H54 (cell line): ENCODE measurements around the gene LEKR1.
A peak's percentile ranks its signal among the peaks of the same experiment; 100 is the strongest.
"Not testable (repeated sequence)": the region's sequence is repeated elsewhere in the genome, so short reads cannot be mapped to it uniquely, and the experiment has no call there.

ENCODE experiments used
- DNase-seq: peaks from one replicate; pipeline ENCODE4 v3.0.0; 2011; ENCODE audit warnings: low spot score, mixed read lengths; ENCODE audit not compliant: insufficient read length
- FAIRE-seq: peaks from 3 replicates; lab custom pipeline; 2011; peaks lifted over from hg19 to GRCh38; lab: Jason Lieb, UNC
- POLR2A ChIP-seq: IDR thresholded peaks from 2 replicates; pipeline ENCODE4 v1.6.1; 2011; ENCODE audit warnings: low read depth, mild to moderate bottlenecking, low read length

The LEKR1 gene

DNA sequence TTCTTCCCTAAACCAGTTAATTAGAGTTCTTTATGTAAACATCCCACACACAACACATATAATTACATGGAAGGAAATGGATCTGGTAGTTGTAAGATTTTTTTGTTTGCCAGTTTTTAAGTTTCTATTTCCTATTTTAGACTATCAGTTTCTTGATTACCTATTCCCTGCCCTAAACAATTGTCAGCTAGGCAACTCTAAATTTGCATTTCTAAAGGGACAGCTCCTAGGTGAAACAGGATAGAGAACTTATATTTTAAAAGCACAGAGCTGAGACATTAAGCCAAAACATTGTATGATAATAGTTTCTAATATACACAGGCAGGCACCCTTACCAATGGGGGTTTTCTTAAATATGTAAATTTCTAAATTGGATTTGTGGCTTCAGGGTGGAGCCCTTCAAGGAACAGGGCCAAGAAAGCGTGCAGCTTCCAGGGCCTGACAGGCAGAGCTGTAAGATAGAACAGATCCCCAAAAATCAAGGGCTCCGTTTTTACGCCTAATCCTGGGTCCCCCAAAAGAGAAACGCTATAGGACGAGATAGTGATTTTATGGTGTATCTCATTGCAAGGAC is 8.9 kb downstream of the LEKR1 start:
- DNase-seq = no peak
- no peak for TF ChIP-seq POLR2A
- no peak for FAIRE-seq

DNA sequence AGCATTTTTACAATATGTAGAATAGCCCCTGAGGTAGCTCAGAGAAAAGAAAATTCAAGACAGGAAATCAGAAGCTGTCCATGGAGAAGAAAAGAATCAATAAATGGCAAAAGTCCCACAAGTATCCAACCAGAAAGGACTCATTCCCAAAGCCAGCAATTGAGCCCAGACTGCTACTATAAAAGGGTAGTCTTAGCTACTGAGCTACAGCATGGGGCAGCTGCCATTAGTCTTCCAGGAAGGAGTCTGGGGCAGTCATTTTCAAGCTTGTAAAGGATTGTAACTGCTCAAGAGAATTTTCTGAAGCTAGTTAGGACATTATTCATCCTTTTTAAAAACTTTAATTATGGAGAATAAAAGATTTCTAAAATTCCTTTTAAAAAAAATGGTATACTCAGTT is 10.5 kb downstream of the LEKR1 start:
- FAIRE-seq (no peak), DNase-seq (no peak)
- TF ChIP-seq POLR2A = no peak

DNA sequence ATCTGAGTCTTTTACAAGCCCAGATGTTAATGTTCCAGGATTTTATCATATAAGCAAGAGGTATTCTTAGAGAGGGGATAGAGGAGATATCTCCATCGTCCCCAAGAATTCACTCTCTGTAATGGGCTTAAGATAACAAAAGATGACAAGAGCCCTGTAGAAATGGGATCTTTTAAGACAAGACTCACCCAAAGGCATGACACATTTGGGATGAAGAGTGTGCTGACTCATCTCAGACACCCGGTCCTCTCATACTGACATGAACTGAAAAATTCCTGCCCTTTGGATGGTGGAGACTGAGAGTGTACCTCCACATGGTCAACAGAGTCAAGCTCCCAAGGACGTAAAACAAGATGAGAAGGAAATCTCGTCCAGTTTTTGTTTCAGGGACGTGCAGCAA is 11.0 kb downstream of the LEKR1 start:
- DNase-seq (no peak), FAIRE-seq (peak; percentile 94)
- TF ChIP-seq POLR2A = no peak

DNA sequence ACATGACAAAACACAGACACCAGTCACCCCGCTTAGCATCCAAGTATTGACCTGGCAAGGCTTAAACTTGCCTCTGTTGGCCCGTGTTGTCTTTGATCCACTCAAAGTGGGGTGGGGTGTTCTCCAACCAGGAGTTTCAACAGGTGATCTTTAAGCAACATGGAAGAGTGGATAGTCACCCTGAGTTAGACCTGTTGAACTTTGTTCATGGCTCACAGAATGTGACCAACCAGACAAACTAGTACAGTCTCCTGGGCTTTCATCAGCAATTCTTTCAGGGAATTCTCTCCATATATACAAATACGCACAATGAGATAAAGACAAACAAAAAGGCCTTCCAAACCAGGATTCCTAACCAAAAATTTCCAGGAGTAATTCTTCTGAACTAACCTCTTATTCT is 11.9 kb downstream of the LEKR1 start:
- TF ChIP-seq POLR2A = no peak
- FAIRE-seq (no peak), DNase-seq (no peak)

DNA sequence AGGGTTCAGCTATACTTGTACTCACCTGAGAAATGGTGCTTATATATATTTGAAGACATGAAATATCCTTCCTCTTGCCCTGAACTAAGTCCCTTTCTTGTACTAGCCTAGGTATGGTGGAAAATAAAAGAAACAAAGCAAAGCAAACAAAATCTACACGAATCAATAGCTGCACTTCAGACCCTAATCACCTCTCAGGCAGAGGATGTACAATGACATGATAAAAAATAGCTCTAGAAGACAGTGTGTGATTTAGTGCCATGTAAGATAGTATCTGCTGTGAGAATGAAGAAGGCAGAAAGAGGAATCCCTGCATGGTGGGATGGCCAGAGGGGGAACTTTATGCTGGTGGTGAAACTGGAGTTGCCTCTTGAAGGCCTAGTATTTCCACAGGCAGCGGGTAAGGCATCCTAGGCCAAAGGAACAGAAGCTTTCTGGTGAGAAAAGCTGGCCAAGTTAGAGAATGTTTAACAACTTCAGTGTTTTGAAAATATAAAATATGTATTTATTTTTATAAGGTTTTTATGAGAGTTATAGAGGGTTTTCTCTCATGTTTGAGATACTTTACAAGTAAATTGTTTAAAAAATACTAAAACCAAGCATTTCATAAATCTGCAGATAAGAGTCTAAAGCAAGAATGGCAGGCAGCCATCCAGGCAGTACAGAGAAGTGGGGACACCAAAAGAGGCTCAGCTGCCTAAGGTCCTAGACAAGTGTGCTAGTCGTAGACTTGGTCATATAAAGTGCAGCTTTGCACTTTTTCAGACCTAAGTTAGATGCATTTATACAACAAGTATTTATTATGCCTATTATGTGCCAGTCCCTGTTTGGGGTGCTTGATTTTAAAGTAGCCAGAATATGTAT is 14.9 kb downstream of the LEKR1 start:
- no peak for FAIRE-seq
- no peak for TF ChIP-seq POLR2A
- DNase-seq = no peak

DNA sequence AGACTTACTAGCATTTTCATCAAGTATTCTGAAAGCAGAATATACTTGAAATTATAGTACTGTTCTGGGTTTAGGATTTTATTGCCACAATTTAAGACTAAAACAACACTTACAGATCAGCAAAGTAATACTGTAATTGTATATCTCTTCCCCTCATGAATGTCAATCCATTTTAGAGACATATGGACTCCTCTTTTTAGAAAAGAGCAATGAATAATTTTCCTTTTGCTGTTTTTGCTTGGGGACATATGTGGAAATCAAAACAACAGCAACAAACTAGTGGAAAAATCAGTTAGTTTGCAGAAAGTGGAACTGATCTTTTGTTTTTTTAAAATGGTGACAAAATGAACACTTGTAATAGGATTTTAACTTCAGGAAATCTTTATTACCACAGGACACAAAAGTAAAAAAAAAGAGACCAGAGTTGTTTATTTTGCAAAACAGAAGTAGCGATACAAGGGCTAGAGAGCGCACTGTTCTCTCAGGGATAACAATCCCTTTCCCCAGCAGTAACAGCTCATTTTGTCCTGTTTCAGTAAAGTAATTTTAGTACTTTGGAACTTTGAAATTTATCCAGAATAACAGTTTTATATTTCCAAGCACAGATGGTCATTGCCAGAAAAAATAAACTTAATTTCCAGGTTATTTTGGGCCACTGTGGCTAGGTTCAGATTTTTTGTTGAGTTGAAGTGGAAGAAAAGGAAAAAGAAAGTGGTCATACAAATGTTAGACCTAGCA is 17.1 kb downstream of the LEKR1 start:
- no peak for TF ChIP-seq POLR2A
- DNase-seq (no peak), FAIRE-seq (no peak)

DNA sequence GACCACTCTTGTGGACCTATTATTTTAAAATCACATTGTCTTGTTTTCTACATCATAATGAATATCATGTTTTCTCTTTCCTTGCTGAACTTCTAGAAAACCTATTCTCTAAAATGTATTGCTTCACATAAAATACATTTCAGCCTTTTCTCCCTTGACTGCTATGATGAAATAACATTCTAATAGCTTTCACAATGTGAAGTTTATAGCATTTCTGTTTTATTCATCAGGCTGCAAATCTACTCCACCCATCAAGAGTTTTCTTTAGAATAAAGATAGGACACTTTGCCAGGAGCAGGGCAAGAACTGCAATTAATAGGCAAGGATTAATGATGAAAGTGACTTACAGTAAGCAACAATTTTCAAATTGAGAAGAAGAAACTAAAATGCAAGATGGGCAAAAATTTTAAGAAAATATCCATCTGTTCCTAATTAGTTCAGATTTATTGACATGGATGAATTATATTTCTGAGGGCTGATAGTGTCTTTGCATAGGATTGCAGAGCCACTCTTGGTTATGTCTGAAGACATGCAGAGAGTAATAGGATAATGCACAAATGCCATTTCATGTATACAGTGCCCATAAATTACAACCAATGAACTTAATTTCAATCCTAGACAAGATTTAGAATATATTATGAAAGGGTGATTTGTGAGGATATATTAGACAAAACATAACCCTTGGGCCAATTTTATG is 21.7 kb downstream of the LEKR1 start:
- DNase-seq (no peak), FAIRE-seq (no peak)
- no peak for TF ChIP-seq POLR2A

DNA sequence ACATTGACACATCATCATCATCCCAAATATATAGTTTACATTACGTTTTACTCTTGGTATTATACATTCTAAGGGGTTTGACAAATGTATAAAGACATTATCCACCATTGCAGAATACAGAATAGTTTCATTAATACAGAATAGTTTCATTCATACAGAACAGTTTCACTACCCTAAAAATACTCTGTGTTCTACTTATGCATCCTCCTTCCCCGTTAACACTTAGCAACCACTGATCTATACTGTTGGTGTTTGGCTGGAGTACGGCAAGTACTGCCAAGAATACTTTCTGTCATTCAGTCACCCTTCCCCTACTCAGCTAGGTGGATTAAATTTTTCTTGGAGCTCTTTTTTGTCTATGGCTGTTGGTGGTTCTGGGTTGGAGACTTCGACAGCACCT is 33.4 kb downstream of the LEKR1 start:
- no peak for DNase-seq
- FAIRE-seq = peak; percentile 6

DNA sequence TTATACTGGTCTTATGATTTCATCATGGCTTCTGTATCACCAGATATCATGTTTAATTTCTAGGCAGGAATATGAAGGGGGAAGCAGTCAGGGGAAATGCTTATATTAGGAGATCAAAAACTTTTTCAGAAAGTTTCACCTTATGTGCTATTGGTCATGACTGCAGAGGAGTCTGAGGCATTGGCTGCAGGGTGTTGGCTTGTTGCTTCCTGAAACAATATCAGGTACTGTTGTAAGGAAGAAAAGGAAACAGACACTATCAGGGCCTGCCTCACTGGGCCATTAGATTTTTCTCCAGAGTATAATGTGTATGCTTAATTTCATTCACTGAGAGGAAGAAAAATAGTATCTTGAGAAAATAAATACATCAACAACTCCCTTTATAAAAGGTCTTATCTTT is 34.7 kb downstream of the LEKR1 start:
- FAIRE-seq = no peak
- TF ChIP-seq POLR2A = no peak
- no peak for DNase-seq

More for the DNA sequence above, 33.4 kb downstream of the LEKR1 start:
- no peak for TF ChIP-seq POLR2A

DNA sequence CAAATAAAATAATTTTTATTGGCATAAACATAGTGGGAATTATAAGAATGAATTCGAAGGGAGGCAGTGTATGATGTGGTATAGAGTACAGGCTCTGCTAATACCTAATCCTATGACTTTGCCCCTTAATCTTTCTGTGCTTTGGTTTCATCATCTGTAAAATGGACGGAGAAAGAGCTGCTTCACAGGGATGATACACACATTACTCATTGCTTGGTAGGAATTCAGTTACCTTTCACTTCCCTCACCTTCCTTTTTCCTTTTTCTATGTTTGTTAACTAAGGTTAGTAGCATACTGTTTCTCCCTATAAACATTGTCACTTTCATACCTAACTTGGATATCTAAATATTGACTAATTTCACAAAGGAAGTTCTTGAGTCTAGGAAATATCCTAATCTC is 36.2 kb downstream of the LEKR1 start:
- no peak for TF ChIP-seq POLR2A
- no peak for DNase-seq
- FAIRE-seq = no peak

DNA sequence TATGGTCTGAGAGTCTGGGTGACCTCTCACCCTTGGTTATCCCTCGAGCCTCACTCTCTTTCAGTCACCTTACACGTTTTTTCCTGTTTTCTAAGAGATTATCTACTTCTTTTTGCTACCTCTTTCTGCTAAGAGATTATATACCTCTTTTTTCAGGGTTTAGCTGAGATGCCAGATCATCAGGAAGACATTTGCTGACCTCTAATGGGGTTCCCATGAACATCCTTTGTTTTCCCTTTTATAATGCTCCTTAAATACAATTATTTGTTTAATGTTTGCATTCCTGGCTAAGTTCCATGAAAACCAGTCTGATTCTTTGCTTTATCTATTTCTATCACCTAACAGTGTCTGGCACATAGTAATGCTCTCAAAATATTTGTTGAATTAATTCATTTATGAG is 39.6 kb downstream of the LEKR1 start:
- DNase-seq (no peak), FAIRE-seq (no peak)

DNA sequence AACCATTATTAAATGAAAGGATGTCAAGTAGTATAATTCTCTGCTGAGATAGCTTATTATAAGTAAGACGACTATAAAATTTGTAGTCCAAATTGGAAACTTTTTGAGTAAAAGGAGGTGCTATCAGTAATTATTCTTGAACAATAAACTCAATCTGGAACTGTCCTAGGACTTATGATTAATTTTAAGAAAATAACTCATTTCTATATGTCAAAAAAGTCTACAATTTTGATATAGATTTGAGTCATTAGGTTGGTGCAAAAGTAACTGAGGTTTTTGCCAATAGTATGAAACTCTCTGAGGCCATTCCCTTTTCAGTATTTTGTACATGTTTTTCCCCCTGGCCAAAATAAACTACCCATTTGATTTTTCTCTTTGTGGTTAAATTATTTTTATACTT is 41.0 kb downstream of the LEKR1 start:
- no peak for DNase-seq
- no peak for FAIRE-seq
- TF ChIP-seq POLR2A = no peak

More for the DNA sequence above, 39.6 kb downstream of the LEKR1 start:
- TF ChIP-seq POLR2A = no peak

DNA sequence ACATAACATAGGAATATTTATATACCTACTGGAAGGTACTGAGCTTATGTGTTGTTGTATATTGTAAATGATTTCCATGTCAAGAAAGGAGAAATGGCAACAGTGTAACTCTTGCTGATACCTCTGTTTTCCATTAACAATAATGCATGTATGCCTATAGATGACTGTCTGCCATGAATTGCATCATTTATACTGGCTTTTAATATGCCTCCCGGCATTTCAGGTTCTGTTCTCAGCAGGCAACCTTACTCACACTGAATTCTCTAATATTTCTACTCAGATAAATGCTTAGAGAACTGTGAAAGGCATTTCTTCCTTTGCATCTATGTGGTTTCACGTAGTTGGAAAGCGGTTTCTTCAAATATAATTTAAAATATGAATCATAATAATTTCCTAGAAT is 41.8 kb downstream of the LEKR1 start:
- FAIRE-seq = no peak
- no peak for TF ChIP-seq POLR2A
- DNase-seq = no peak

DNA sequence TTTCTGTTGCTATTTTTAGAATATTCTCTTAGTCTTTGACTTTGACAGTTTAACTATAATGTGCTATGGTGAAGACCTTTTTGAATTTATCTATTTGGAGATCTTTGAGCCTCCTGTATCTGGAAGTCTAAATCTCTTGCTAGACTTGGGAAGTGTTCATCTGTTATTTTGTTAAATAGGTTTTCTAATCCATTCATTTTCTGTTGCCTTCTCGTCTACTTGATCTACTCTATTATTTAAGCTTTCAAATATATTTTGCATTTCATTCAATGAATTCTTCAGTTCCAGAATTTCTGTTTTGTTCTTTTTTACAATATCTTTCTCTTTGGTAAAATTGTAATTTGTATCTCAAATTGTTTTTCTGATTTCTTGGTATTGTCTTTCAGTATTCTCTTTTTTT is 47.8 kb downstream of the LEKR1 start:
- no peak for TF ChIP-seq POLR2A
- FAIRE-seq = no peak
- DNase-seq = no peak

DNA sequence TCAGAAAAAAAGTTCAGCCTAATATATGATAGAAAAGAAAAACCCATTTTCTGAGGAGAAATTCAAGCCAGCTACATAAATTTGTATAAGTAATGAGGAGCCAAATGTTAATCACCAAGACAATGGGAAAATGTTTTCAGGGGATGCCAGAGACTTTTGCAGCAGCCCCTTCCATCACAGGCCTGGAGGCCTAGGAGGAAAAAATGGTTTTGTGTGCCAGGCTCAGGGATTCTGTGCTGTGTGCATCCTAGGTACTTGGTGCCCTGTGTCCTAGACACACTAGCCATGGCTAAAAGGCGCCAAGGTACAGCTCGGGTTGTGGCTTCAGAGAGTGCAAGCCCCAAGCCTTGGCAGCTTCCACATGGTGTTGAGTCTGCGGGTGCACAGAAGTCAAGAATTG is 53.3 kb downstream of the LEKR1 start:
- DNase-seq, FAIRE-seq: not testable (repeated sequence)
